ENCODE data around the gene SYDE1.

Gene SYDE1

GRCh38 chr19:15147090-15147489 lies 39.9 kb downstream of the SYDE1 start:
- no peaks in the 10 kb centered on the region for H3K9me3 ChIP-seq (ENCODE audit: low read length)
- no peak for TF ChIP-seq EZH2 (IDR thresholded peaks at IDR 0.05; ENCODE audit: borderline replicate concordance, low read length)
- TF ChIP-seq, protein P1, sequence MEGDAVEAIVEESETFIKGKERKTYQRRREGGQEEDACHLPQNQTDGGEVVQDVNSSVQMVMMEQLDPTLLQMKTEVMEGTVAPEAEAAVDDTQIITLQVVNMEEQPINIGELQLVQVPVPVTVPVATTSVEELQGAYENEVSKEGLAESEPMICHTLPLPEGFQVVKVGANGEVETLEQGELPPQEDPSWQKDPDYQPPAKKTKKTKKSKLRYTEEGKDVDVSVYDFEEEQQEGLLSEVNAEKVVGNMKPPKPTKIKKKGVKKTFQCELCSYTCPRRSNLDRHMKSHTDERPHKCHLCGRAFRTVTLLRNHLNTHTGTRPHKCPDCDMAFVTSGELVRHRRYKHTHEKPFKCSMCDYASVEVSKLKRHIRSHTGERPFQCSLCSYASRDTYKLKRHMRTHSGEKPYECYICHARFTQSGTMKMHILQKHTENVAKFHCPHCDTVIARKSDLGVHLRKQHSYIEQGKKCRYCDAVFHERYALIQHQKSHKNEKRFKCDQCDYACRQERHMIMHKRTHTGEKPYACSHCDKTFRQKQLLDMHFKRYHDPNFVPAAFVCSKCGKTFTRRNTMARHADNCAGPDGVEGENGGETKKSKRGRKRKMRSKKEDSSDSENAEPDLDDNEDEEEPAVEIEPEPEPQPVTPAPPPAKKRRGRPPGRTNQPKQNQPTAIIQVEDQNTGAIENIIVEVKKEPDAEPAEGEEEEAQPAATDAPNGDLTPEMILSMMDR (IDR thresholded peaks at IDR 0.05; ENCODE audit: low read length): no peak
- H3K9ac ChIP-seq (ENCODE audit: low read length): no peak overlapping the region
- no peaks in the 10 kb centered on the region for H3K79me2 ChIP-seq (ENCODE audit: insufficient read depth, low read length)
- no peaks in the 10 kb centered on the region for H3K36me3 ChIP-seq (ENCODE audit: insufficient read depth, low read length)
- no peak overlapping the region for H2AFZ ChIP-seq (ENCODE audit: low read length)
- H3K4me2 ChIP-seq (ENCODE audit: low read length): no peak overlapping the region
- H3K9me2 ChIP-seq (ENCODE audit: low read depth, low read length): no peaks in the 10 kb centered on the region
- H3K4me3 ChIP-seq (ENCODE audit: low read depth, low read length, poor library complexity, severe bottlenecking): no peak overlapping the region
- no peaks in the 10 kb centered on the region for H3K4me1 ChIP-seq (ENCODE audit: insufficient read depth, low read length, severe bottlenecking)
- no peak overlapping the region for H3K27ac ChIP-seq (ENCODE audit: low read depth, low read length, poor library complexity, severe bottlenecking)
- no peaks in the 10 kb centered on the region for H4K20me1 ChIP-seq (ENCODE audit: insufficient read depth, low read length)
- no peaks in the 10 kb centered on the region for H3F3A ChIP-seq (ENCODE audit: insufficient read depth, low read length)
- no peaks in the 10 kb centered on the region for H3K27me3 ChIP-seq (ENCODE audit: insufficient read depth, low read length)

DNA sequence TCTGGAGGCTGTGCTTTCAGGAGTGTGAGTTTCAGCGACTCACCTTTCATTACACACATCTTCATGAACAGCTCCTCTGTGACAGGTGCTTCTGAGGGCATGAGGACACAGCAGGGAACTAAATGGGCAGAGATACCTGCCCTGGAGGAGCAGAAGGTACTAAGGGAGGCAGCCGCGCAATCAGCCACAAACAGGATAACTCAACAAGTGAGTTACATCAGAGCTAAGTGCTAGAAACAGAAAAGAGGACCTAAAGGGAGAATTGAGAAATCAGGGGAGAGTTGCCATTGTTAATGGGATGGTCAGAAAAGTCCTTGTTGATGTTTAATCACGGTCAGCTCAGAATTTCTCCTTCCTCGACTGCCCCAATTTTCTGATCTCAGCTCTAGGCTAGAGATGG lies 42.5 kb downstream of the SYDE1 start:
- Histone ChIP-seq H3K27ac (ENCODE audit: low read depth, low read length, poor library complexity, severe bottlenecking) (no peak overlapping the region), H4K20me1 (ENCODE audit: insufficient read depth, low read length) (no peaks in the 10 kb centered on the region), H3K4me2 (ENCODE audit: low read length) (no peak overlapping the region), H2AFZ (ENCODE audit: low read length) (no peak overlapping the region), H3F3A (ENCODE audit: insufficient read depth, low read length) (no peaks in the 10 kb centered on the region), H3K9ac (ENCODE audit: low read length) (no peak overlapping the region), H3K4me3 (ENCODE audit: low read depth, low read length, poor library complexity, severe bottlenecking) (no peak overlapping the region), H3K27me3 (ENCODE audit: insufficient read depth, low read length) (no peaks in the 10 kb centered on the region; the same call in 1 of the 2 replicates), H3K9me3 (ENCODE audit: low read length) (peaks cover 7% of the 10 kb centered on the region), H3K79me2 (ENCODE audit: insufficient read depth, low read length) (no peaks in the 10 kb centered on the region), H3K9me2 (ENCODE audit: low read depth, low read length) (no peaks in the 10 kb centered on the region), H3K36me3 (ENCODE audit: insufficient read depth, low read length) (no peaks in the 10 kb centered on the region), H3K4me1 (ENCODE audit: insufficient read depth, low read length, severe bottlenecking) (no peaks in the 10 kb centered on the region)
- TF ChIP-seq, protein P1 (IDR thresholded peaks at IDR 0.05; ENCODE audit: low read length): no peak
- TF ChIP-seq EZH2 (IDR thresholded peaks at IDR 0.05; ENCODE audit: borderline replicate concordance, low read length): no peak

GRCh38 chr19:15154002-15154612 lies 46.9 kb downstream of the SYDE1 start:
- Histone ChIP-seq H3K79me2 (ENCODE audit: insufficient read depth, low read length) (no peaks in the 10 kb centered on the region), H2AFZ (ENCODE audit: low read length) (no peak overlapping the region), H3K36me3 (ENCODE audit: insufficient read depth, low read length) (no peaks in the 10 kb centered on the region), H3K4me1 (ENCODE audit: insufficient read depth, low read length, severe bottlenecking) (peaks cover under 1% of the 10 kb centered on the region), H3K4me2 (ENCODE audit: low read length) (no peak overlapping the region), H3F3A (ENCODE audit: insufficient read depth, low read length) (no peaks in the 10 kb centered on the region), H3K4me3 (ENCODE audit: low read depth, low read length, poor library complexity, severe bottlenecking) (no peak overlapping the region), H4K20me1 (ENCODE audit: insufficient read depth, low read length) (no peaks in the 10 kb centered on the region), H3K9ac (ENCODE audit: low read length) (no peak overlapping the region), H3K27ac (ENCODE audit: low read depth, low read length, poor library complexity, severe bottlenecking) (no peak overlapping the region), H3K9me3 (ENCODE audit: low read length) (peaks cover 7% of the 10 kb centered on the region), H3K27me3 (ENCODE audit: insufficient read depth, low read length) (peaks cover 3% of the 10 kb centered on the region), H3K9me2 (ENCODE audit: low read depth, low read length) (no peaks in the 10 kb centered on the region)
- TF ChIP-seq, protein P1 (IDR thresholded peaks at IDR 0.05; ENCODE audit: low read length): peak; percentile 74
- no peak for TF ChIP-seq EZH2 (IDR thresholded peaks at IDR 0.05; ENCODE audit: borderline replicate concordance, low read length)
